ENCODE measurements around the gene MED17.

DNA sequence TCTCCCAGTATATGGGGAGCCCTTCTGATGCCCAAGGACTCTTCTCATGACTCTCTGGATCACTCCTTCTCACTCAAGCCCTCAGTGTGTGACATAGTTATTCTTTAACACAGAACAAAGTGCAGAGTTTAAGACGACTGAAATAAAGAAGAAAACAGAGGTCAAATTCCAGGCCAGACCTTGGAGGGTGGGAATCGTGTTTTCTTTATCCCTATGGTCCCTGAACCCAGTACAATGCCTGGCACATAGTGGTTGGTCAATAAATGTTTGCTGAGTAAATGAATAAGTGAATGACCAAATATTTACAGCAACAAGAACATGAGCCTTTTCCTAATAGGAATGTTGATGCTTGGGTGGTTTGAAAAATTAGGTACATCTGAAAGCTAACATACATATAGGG, 37.5 kb downstream of the MED17 start:
- no peak for TF ChIP-seq POLR2AphosphoS5 (IDR thresholded peaks at IDR 0.05; ENCODE audit: low read depth, low read length)
- TF ChIP-seq TAF1 (IDR thresholded peaks at IDR 0.05; ENCODE audit: borderline replicate concordance, low read depth, low read length), result no peak
